K562 (cell line): ENCODE measurements around the gene UTS2R. TPM values are rescaled to one million over a fixed set of nuclear protein-coding genes. Genes with fewer than 3 reads are reported as not detected.
A peak's percentile ranks its signal among the peaks of the same experiment; 100 is the strongest.

ENCODE experiments used
- BCL6 ChIP-seq: fragments of 250-450 bp; sonication (Bioruptor Pico); IDR thresholded peaks from 2 replicates; pipeline ENCODE4 v1.4.0; 2020
- E2F6 ChIP-seq, 2 experiments: IDR thresholded peaks; 2 replicates each; pipeline ENCODE4 v1.6.1; 2011; ENCODE audit warnings: borderline replicate concordance in 1 of 2, control low read depth in 1 of 2, low read depth in 1 of 2, low read length in 1 of 2, mild to moderate bottlenecking in 1 of 2, mixed read lengths in 1 of 2, moderate library complexity in 1 of 2; ENCODE audit not compliant: insufficient read depth in 1 of 2, insufficient read length in 1 of 2, poor library complexity in 1 of 2, severe bottlenecking in 1 of 2; ENCODE audit errors: extremely low read depth in 1 of 2
- ETS2 ChIP-seq: IDR thresholded peaks from 2 replicates; pipeline ENCODE4 v1.6.1; 2016; ENCODE audit warnings: borderline replicate concordance, missing genetic modification characterization, mild to moderate bottlenecking, moderate library complexity, missing compliant biosample characterization; ENCODE audit not compliant: poor library complexity, severe bottlenecking
- HDAC3 ChIP-seq: fragments of 450-650 bp; IDR thresholded peaks from 2 replicates; pipeline ENCODE4 v1.6.1; 2018; ENCODE audit warnings: borderline replicate concordance, mild to moderate bottlenecking, moderate library complexity; ENCODE audit not compliant: partially characterized antibody
- HMBOX1 ChIP-seq: sonication (generic); IDR thresholded peaks from 2 replicates; pipeline ENCODE4 v1.6.1; 2016
- HSF4 ChIP-seq: fragments of 250-450 bp; sonication (Bioruptor Pico); IDR thresholded peaks from 2 replicates; pipeline ENCODE4 v2.1.2; 2022; ENCODE audit warnings: mild to moderate bottlenecking, moderate library complexity, borderline replicate concordance
- KLF6 ChIP-seq: fragments of 250-450 bp; sonication (Bioruptor Pico); IDR thresholded peaks from 2 replicates; pipeline ENCODE4 v1.4.0; 2020; ENCODE audit warnings: mild to moderate bottlenecking, moderate library complexity, borderline replicate concordance
- MEIS2 ChIP-seq: fragments of 450-650 bp; IDR thresholded peaks from 2 replicates; pipeline ENCODE4 v1.6.1; 2014; ENCODE audit warnings: mild to moderate bottlenecking; ENCODE audit not compliant: partially characterized antibody
- NFIX ChIP-seq: fragments of 250-450 bp; sonication (Bioruptor Pico); IDR thresholded peaks from 2 replicates; pipeline ENCODE4 v1.4.0; 2020; ENCODE audit warnings: low read depth, mild to moderate bottlenecking, moderate library complexity
- TEAD4 ChIP-seq, 2 experiments: sonication (generic) in 1 of 2; formaldehyde crosslinking in 1 of 2; IDR thresholded peaks; 2 replicates each; pipeline versions ENCODE4 v1.6.1 to v1.8.0; 2012 to 2022; ENCODE audit warnings: borderline replicate concordance in 1 of 2, inconsistent platforms in 1 of 2, low read length in 1 of 2, mild to moderate bottlenecking in 1 of 2, missing genetic modification reagents in 1 of 2
- YY1 ChIP-seq, 3 experiments: IDR thresholded peaks; 2 replicates each; pipeline ENCODE4 v1.6.1; 2011; ENCODE audit warnings: low read length in 2 of 3, mild to moderate bottlenecking in 2 of 3, moderate library complexity in 2 of 3, borderline replicate concordance in 1 of 3, control low read depth in 1 of 3, low read depth in 1 of 3; ENCODE audit not compliant: insufficient read depth in 3 of 3, insufficient replicate concordance in 2 of 3, control insufficient read depth in 1 of 3, insufficient read length in 1 of 3; ENCODE audit errors: extremely low read depth in 1 of 3
- ZBTB17 ChIP-seq: fragments of 450-650 bp; formaldehyde crosslinking; IDR thresholded peaks from 2 replicates; pipeline ENCODE4 v1.4.0; 2020; ENCODE audit warnings: mild to moderate bottlenecking
- ZC3H11A ChIP-seq: IDR thresholded peaks from 2 replicates; pipeline ENCODE4 v1.6.1; 2012; ENCODE audit warnings: low read depth, low read length, improper control_type of control experiment
- ZNF395 ChIP-seq: fragments of 200-800 bp; sonication (Bioruptor generic); IDR thresholded peaks from 2 replicates; pipeline ENCODE4 v1.6.1; 2017; ENCODE audit warnings: missing genetic modification characterization, missing compliant biosample characterization
- ZNF511 ChIP-seq: sonication (generic); formaldehyde crosslinking; IDR thresholded peaks from 2 replicates; pipeline ENCODE4 v1.8.0; 2022; ENCODE audit warnings: mild to moderate bottlenecking, missing genetic modification reagents
- ZNF639 ChIP-seq, 2 experiments: fragments of 200-800 bp in 1 of 2; sonication (Bioruptor generic) in 1 of 2; sonication (generic) in 1 of 2; formaldehyde crosslinking in 1 of 2; IDR thresholded peaks in 1 of 2; conservative IDR thresholded peaks in 1 of 2; 2 replicates each; pipeline versions ENCODE4 v1.5.0 to v1.6.1; 2016 to 2020; ENCODE audit warnings: missing compliant biosample characterization in 1 of 2, missing genetic modification characterization in 1 of 2, missing genetic modification reagents in 1 of 2
- polyA plus RNA-seq, 8 experiments: library from polyadenylated mRNA; depleted of rRNA in 4 of 8; stranded (reverse) in 5 of 8; unstranded in 3 of 8; fragments of >200 nt; fragmentation: Nextera tagmentation in 2 of 8; fragmentation: Illumina TruSeq in 1 of 8; extraction: Ambion mirVana in 2 of 8; extraction: Trizol in 1 of 8; gene quantifications; 2 replicates each; pipeline versions ENCODE4 v1.2.1 to v1.2.3, GENCODE V29; 2011 to 2014; ENCODE audit warnings: inconsistent platforms in 1 of 8, missing spikeins in 1 of 8
- total RNA-seq, 7 experiments: library from RNA; depleted of rRNA in 6 of 7; stranded (reverse); fragments of >200 nt in 6 of 7; fragmentation: Illumina TruSeq in 2 of 7; extraction: Trizol in 2 of 7; gene quantifications; 2 replicates each; pipeline versions ENCODE4 v1.2.1 to v1.2.3, GENCODE V29; 2011 to 2021; ENCODE audit warnings: low replicate concordance in 1 of 7

The UTS2R gene
- total and polyA plus RNA-seq, 9 of the 15 experiments (the other 6 are each of a cell fraction or from before 2014, with no cell fraction given) = 0.22 TPM; not detected in 8

- TF ChIP-seq E2F6 (IDR thresholded peaks at IDR 0.05; ENCODE audit: borderline replicate concordance in 1 of 2, extremely low read depth in 1 of 2, insufficient read depth in 1 of 2, insufficient read length in 1 of 2, low read depth in 1 of 2, low read length in 1 of 2, poor library complexity in 1 of 2, severe bottlenecking in 1 of 2) (peak; percentile 10 to 36), ZC3H11A (no peak), HMBOX1 (no peak), ZNF395 (CRISPR knock-in tag) (peak; percentile 65; the same call in 1 of the 2 replicates), ZBTB17 (CRISPR knock-in tag) (peak; percentile 54; the same call in 1 of the 2 replicates), BCL6 (CRISPR knock-in tag) (no peak), KLF6 (CRISPR knock-in tag) (no peak), ETS2 (no peak), ZNF639 (CRISPR knock-in tag; conservative IDR thresholded peaks at IDR 0.05 in 1 of 2, IDR thresholded peaks at IDR 0.05 in 1 of 2) (peak in 1 of 2 experiments; percentile 58; a peak in 1 of 4 replicates), ZNF511 (CRISPR knock-in tag) (peak; percentile 99), NFIX (CRISPR knock-in tag) (no peak), HDAC3 (no peak), HSF4 (CRISPR knock-in tag) (no peak), YY1 (IDR thresholded peaks at IDR 0.05; ENCODE audit: borderline replicate concordance in 1 of 3, control insufficient read depth in 1 of 3, extremely low read depth in 1 of 3, insufficient read depth in 3 of 3, insufficient read length in 1 of 3, insufficient replicate concordance in 2 of 3, low read depth in 1 of 3, low read length in 2 of 3) (no peak), TEAD4 (IDR thresholded peaks at IDR 0.05; ENCODE audit: low read length) (no peak), TEAD4 (CRISPR knock-in tag; IDR thresholded peaks at IDR 0.05; ENCODE audit: borderline replicate concordance) (peak; percentile 91), MEIS2 (no peak)
Observed at GRCh38 chr17:82414548-82415281, 43.1 kb downstream of the UTS2R start (continued).
